Activated CD8-positive, alpha-beta T cell treated with anti-CD3 and anti-CD28 coated beads for 36 hours (primary cell): ENCODE results near the gene GPR35. TPM values are rescaled to one million over a fixed set of nuclear protein-coding genes. Genes with fewer than 3 reads are reported as not detected.
A peak's percentile ranks its signal among the peaks of the same experiment; 100 is the strongest.

Source experiments
- ATAC-seq: fragments of 200-7000 bp; cut with Tn5 transposase; one replicate; pipeline ENCODE4 v1.10.0; 2021; ENCODE audit warnings: mild to moderate bottlenecking, moderate library complexity
- CTCF ChIA-PET: fragments of 350-600 bp; sonication (Branson Sonifier 250); formaldehyde crosslinking; loops from one replicate; lab custom pipeline; 2021; ENCODE audit warnings: antibody characterized with exemption; lab: Charles Lee
- POLR2A ChIA-PET: fragments of 350-600 bp; sonication (Branson Sonifier 250); formaldehyde crosslinking; loops from one replicate; lab custom pipeline; 2021; ENCODE audit warnings: antibody characterized with exemption; lab: Charles Lee
- DNase-seq: peaks from one replicate; pipeline ENCODE4 v3.0.0-alpha.2; 2020
- H3K27ac Mint-ChIP-seq: one replicate; pipeline ENCODE4 v1.8.0; 2021; ENCODE audit warnings: mild to moderate bottlenecking, mixed read lengths
- H3K27me3 Mint-ChIP-seq: one replicate; pipeline ENCODE4 v1.8.0; 2021; ENCODE audit warnings: mixed read lengths
- H3K36me3 Mint-ChIP-seq: one replicate; pipeline ENCODE4 v1.8.0; 2021; ENCODE audit warnings: low read depth, mixed read lengths
- H3K4me1 Mint-ChIP-seq: one replicate; pipeline ENCODE4 v1.8.0; 2021; ENCODE audit warnings: low read depth, mixed read lengths
- H3K4me3 Mint-ChIP-seq: one replicate; pipeline ENCODE4 v1.8.0; 2021; ENCODE audit warnings: mild to moderate bottlenecking, moderate library complexity, mixed read lengths
- H3K9me3 Mint-ChIP-seq: one replicate; pipeline ENCODE4 v1.8.0; 2021; ENCODE audit warnings: mixed read lengths
- intact Hi-C: fragments of 100-400 bp; cut with micrococcal nuclease; formaldehyde crosslinking; loops from one replicate; pipeline ENCODE4 v1.10.0; 2022
- total RNA-seq, 2 experiments: library from RNA; stranded (reverse); gene quantifications; one replicate each; pipeline ENCODE4 v1.2.3, GENCODE V29; 2021
- TF ChIP-seq, protein P1 (sequence below): fragments of 200-600 bp; IDR thresholded peaks from one replicate; pipeline ENCODE4 v1.8.0; 2022; ENCODE audit warnings: antibody characterized with exemption, mild to moderate bottlenecking

The GPR35 gene
- total RNA-seq, 2 experiments from 2014 or later = 14.4 to 14.6 TPM

DNA sequence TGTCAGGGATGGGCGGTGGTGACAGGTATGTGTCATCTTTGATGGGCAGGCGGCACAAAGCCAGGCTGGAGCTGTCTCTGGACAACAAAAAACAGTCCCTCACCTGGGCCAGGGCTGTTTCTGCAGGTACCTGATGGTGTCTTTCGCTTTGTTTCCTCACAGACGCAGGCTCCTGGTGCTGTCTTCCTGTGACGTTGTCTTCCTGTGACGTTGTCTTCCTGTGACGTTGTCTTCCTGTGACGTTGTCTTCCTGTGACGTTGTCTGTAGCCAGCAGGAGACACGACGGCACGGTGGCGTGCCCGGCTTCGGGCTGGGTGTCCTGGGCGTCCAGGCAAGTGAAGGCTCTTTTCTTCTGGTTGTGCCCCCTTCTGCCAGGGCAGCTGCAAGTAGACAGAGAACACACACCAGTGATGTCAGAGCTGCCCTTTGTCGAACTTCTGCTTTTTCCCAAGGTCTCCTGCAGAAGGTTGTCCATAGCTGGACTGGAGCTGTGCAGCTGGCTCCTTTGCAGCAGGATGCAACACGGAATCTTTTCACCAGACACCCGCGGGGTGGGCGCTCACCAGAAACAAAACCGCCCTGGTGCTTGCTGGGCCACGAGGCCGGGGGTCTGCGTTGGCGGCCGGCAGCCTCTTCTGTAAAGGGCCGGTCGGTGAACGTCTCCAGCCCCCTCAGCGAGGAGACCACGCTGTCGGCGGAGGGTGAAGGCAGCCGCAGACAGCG is 21.1 kb downstream of the GPR35 start:
- H3K4me1 Mint-ChIP-seq = peaks cover 6% of the 10 kb centered on the region
- peak; percentile 30 for ATAC-seq
- ChIA-PET POLR2A (no interaction called here), CTCF (no interaction called here)
- DNase-seq = no peak
- no peaks in the 10 kb centered on the region for H3K36me3 Mint-ChIP-seq
- no peaks in the 10 kb centered on the region for H3K9me3 Mint-ChIP-seq
- H3K27me3 Mint-ChIP-seq = peaks cover 3% of the 10 kb centered on the region
- H3K4me3 Mint-ChIP-seq = no peak overlapping the region
- intact Hi-C loops = no loop called here
- no peak overlapping the region for H3K27ac Mint-ChIP-seq
- TF ChIP-seq, protein P1, sequence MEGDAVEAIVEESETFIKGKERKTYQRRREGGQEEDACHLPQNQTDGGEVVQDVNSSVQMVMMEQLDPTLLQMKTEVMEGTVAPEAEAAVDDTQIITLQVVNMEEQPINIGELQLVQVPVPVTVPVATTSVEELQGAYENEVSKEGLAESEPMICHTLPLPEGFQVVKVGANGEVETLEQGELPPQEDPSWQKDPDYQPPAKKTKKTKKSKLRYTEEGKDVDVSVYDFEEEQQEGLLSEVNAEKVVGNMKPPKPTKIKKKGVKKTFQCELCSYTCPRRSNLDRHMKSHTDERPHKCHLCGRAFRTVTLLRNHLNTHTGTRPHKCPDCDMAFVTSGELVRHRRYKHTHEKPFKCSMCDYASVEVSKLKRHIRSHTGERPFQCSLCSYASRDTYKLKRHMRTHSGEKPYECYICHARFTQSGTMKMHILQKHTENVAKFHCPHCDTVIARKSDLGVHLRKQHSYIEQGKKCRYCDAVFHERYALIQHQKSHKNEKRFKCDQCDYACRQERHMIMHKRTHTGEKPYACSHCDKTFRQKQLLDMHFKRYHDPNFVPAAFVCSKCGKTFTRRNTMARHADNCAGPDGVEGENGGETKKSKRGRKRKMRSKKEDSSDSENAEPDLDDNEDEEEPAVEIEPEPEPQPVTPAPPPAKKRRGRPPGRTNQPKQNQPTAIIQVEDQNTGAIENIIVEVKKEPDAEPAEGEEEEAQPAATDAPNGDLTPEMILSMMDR = no peak

DNA sequence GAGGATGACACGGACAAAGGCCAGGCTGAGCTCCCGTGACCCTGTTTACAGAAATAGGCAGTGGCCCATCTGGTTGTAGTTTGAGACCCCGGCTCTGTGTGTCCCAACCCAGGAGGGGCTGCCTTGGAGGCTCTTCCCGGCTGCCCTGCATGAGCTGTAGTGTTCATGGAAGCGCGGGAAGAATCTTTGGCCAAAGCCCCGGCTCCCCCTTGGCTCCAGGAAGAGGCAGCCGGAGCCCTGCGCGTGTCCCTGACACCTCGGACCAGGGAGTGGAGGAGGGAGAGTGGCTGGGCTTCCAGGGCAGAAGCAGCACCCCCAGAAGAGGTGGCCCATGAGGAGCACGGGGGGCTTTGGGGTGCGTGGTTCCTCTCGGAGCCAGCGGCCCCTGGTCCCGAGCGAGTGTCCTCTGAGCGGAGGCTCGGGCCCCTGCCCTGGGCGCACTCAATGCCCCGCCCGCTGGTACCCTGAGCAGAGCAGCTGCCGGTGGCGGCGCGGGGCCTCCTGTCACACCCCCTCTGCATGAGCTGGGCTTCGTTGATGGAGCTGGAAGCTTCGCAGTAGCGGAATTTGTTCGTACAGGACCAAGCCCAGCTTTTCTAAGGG is 21.7 kb downstream of the GPR35 start:
- no peaks in the 10 kb centered on the region for H3K9me3 Mint-ChIP-seq
- H3K4me1 Mint-ChIP-seq = peaks cover 6% of the 10 kb centered on the region
- intact Hi-C loops = no loop called here
- no peak overlapping the region for H3K27ac Mint-ChIP-seq
- peaks cover 5% of the 10 kb centered on the region for H3K27me3 Mint-ChIP-seq
- CTCF ChIA-PET = no interaction called here
- DNase-seq (no peak), ATAC-seq (no peak)
- no peaks in the 10 kb centered on the region for H3K36me3 Mint-ChIP-seq
- POLR2A ChIA-PET = no interaction called here
- TF ChIP-seq, protein P1 = no peak
- H3K4me3 Mint-ChIP-seq = no peak overlapping the region

DNA sequence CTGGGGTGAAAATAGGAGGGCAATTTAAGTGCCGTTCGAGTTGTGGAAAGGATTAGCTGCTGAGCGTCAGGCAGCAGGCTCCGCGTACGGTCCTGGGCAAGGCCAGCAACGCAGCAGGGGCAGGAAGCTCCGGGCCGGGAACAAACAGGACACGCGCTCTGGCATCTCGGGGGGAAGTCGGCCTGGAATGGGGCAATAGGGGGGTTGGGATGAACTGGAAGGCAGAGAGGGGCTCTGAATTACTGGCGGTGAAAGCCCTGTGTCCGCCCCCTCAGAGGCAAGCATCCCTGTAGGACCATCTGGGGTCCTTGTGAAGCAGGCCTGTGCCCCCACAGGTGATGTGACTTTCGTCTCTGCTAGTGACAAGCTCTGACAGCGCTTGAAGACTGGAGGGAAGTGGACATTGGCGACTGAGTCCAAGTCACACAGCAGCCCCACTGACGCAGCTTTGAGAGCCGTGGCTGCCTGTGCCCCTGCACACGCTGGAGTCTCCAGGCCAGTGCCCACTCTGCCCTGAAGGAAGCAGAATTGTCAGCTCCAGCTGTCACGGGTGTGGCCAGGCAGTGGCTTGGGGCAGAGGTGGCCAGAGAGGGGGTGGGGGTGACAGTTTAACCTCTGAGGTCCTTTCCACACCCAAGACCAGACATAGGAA is 22.3 kb downstream of the GPR35 start:
- Mint-ChIP-seq H3K27me3 (peaks cover 7% of the 10 kb centered on the region), H3K27ac (no peak overlapping the region), H3K4me3 (no peak overlapping the region), H3K4me1 (peaks cover 6% of the 10 kb centered on the region), H3K36me3 (no peaks in the 10 kb centered on the region), H3K9me3 (no peaks in the 10 kb centered on the region)
- CTCF ChIA-PET = no interaction called here
- POLR2A ChIA-PET = interaction anchor here (0.9 kb wide), 1 partner anchor 57 kb away, joined by 3 read pairs; no protein-coding TSS in a partner anchor
- ATAC-seq (no peak), DNase-seq (no peak)
- intact Hi-C loops = no loop called here
- TF ChIP-seq, protein P1 = no peak

DNA sequence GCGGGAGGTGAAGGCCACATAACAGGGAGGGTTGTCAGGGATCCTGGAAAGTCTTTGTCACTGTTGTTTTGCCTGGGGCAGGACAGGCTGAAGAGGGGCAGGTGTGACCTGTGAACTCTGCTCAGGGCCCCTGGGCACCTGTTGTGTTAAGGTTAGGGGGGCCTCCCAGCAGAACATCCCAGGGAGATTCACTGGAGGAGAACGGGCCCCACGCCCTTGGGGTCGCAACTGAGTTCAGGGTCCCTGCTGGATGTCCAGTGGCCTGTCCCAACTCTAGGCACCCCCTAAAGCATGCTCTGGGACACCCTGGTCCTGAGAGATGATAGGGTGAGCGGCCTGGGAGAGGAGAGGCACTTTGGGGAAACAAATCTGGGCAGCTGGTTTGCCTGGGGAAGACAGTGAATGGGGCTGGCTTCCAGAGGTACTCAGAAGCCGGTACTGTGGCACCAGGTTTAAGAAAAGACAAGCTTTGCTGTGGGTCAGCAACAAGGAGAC is 22.9 kb downstream of the GPR35 start:
- peaks cover 6% of the 10 kb centered on the region for H3K4me1 Mint-ChIP-seq
- TF ChIP-seq, protein P1 = no peak
- CTCF ChIA-PET = interaction anchor here (1.1 kb wide), 1 partner anchor 134 kb away, joined by 3 read pairs; no protein-coding TSS in a partner anchor
- no peak for DNase-seq
- ATAC-seq = no peak
- intact Hi-C loops = no loop called here
- no peak overlapping the region for H3K27ac Mint-ChIP-seq
- peaks cover 8% of the 10 kb centered on the region for H3K27me3 Mint-ChIP-seq
- no peaks in the 10 kb centered on the region for H3K36me3 Mint-ChIP-seq
- POLR2A ChIA-PET = interaction anchor here (0.9 to 1.1 kb wide), 2 partner anchors 57 to 62 kb away, joined by 3 read pairs; partner anchors contain the start of gene CAPN10
- H3K9me3 Mint-ChIP-seq = no peaks in the 10 kb centered on the region
- no peak overlapping the region for H3K4me3 Mint-ChIP-seq
